HUDEP-2 (cell line): ENCODE data around the gene FYTTD1.

Experiments
- DNase-seq, 76 experiments: peaks; one replicate each; lab custom pipeline; 2025; ENCODE audit not compliant: unreplicated experiment in 76 of 76; lab: John Stamatoyannopoulos, UW

Gene FYTTD1

DNA sequence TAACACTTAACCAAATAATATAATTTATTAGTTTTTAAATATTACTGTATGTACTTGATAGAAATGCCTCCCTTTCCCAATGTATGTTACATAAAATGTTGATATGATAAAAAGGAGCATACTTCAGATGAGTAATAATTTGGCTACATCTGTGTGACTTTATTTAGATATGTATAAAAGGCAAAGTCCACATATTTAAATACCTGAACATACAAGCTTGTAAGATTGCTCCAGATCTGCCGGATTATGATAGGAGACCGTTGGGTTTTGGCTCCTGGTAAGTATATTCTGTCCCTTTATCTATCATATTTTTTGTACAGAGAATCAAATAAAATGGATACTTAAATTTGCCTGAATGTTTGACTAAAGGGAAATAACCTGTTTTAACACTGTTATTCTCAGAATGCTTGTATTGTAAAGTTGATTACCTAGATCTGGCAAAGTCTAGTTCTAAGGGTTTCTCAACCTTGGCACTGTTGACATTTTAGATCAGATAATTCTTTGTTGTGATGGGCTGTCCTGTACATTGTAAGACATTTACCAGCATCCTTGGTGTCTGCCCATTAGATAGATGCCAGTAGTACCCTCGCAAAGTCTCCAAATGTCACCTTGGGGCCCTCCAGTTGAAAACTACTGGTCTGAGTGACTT lies 79.8 kb downstream of the FYTTD1 start:
- DNase-seq, result no peak

DNA sequence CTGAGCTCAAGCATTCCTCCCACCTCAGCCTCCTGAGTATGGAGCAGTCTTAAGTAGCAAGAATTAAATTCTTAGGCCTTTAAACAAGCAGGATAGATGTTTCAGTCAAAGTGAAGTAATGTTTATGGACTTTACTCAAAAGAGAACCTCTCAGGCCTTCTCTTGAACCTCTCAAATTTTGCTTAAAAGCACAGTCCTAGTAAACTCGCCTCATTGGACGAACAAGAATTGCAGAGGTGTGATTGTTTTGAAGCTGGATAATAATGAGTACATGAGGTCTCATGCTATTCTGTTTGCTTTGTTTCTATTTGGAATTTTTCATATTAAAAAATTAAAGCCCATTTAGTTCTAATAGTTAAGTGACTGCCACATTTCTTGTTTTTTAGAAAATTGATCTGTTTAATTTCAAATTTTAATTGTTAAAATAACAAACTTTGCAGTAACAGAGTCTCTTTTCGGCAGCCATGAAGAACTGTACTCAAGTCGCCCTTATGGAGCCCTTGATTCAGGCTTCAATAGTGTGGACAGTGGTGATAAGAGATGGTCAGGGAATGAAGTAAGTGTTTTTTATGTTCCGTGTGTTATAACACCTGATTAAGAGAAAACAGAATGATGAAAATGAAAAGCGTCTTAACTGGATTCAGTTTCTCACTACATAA lies 80.8 kb downstream of the FYTTD1 start:
- no peak for DNase-seq

DNA sequence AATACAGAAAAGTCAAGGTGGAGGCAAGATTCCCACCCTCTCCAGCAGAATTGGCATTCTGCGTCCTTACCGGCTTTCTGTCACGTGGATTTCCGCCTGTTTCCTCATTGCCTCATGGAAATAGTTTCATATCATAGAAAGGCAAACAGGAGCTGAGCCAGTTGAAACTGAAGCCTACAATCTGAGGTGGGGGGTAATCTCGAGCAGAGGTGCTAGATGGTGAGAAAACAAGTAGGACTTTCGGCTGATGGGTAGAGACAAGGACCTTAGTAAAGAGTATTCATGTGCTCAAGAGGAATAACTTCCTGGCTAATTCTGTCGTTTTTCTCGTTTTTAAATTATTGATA lies 81.3 kb downstream of the FYTTD1 start:
- DNase-seq, result no peak

DNA sequence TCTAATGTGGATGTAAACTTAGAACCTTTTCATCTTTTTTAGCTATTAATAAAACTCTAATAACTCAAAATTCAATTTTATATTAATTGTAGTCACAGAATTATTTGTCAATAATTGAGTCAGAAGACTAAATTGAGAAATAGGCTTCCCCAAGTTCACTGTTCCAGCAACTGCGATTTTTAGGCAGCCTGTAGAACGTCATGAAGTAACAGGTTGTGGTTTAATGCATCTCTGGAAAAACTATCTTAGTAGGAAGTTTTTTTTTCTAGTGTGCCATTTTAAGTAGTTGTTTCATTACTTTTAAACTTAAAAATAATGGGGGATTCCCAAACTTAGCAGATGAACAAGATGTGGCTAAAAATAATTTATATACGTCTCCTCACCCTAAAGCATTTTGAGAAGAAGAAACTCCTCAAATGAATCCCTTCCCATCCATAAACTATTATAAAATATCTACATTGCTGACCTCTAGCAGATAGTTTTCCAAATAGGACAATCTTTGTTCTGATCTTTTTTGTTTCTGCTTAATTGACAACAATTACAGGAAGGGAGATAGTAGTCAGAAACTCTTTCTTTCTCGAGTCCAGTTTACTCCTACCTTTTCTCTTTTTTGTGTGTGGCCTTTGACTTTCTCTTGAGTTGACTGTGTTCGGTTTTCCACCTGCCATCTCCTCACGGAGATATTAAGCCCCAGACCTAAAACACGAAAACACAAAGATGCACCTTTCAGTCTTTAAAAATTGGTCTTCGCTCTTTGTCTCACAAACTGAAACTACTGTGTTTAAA lies 84.4 kb downstream of the FYTTD1 start:
- no peak for DNase-seq

DNA sequence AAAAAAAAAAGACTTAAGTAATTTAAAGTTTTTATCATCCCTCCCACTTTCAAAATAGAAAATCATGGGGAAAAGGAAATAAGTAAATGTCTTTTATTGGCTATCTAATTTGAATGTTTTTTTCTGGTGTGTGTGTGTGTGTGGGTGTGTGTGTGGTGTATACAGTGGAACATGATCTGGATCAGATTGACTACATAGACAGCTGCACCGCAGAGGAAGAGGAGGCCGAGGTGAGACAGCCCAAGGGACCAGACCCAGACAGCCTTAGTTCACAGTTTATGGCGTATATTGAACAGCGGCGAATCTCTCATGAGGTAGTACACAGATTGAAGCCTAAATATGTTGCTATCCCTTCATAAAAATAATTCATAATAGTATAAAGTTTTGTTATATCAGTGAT lies 85.8 kb downstream of the FYTTD1 start:
- DNase-seq, result no peak

DNA sequence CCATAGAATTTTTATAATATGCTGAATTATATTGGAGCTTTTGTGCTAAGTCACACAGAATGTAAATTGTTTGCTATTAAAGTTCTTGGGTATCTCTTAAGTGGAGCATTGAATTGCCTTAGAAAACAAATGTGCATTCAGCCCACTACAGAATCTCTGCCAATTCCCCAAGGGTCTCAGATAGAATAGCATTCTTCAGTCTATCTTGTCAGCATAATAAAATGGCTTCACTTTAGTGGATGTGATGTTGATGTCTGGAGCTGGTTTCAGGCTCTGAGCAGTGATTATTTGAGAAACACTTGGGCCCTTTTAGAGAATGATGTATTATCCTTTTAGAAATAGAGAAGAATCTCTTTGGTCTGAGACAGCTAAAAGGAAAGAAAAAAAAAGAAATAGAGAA lies 86.6 kb downstream of the FYTTD1 start:
- no peak for DNase-seq
